Femur (tissue), 1 donor: ENCODE measurements around the gene ELL3.
A peak's percentile ranks its signal among the peaks of the same experiment; 100 is the strongest.
"Not testable (repeated sequence)": the region's sequence is repeated elsewhere in the genome, so short reads cannot be mapped to it uniquely, and the experiment has no call there.

Source experiments
- DNase-seq: peaks from one replicate; pipeline ENCODE4 v3.0.0-alpha.2; 2017

Gene ELL3, protein sequence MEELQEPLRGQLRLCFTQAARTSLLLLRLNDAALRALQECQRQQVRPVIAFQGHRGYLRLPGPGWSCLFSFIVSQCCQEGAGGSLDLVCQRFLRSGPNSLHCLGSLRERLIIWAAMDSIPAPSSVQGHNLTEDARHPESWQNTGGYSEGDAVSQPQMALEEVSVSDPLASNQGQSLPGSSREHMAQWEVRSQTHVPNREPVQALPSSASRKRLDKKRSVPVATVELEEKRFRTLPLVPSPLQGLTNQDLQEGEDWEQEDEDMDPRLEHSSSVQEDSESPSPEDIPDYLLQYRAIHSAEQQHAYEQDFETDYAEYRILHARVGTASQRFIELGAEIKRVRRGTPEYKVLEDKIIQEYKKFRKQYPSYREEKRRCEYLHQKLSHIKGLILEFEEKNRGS

DNA sequence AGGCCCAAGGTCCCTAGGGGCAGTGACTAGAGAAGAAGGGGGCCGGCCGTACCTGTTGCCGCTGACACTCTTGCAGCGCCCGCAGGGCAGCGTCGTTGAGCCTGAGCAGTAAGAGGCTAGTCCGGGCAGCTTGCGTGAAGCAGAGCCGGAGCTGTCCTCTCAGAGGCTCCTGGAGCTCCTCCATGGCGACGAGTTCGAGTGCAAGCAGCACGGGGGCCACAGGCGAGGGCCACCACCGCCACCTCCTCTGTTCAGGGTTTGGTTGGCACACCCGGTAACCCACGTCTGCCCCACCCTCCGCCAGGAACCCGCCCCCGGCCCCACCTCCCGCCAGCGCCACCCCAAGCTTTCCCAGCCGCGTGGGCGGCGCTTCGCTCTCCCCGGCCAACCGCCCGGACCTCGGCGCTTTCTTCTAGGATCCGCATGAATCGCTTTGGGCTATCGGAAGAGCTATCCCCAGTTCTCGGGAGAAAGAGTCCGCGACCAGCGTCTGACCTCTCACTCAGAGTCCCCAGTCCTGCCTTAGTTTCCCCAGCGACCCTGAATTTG, at the start of gene ELL3:
TSS of gene ELL3 (minus strand) at position 249 of the 549 bp plus-strand sequence. CDS start at position 184, 65 bp downstream.
- DNase-seq = peak; percentile 86

DNA sequence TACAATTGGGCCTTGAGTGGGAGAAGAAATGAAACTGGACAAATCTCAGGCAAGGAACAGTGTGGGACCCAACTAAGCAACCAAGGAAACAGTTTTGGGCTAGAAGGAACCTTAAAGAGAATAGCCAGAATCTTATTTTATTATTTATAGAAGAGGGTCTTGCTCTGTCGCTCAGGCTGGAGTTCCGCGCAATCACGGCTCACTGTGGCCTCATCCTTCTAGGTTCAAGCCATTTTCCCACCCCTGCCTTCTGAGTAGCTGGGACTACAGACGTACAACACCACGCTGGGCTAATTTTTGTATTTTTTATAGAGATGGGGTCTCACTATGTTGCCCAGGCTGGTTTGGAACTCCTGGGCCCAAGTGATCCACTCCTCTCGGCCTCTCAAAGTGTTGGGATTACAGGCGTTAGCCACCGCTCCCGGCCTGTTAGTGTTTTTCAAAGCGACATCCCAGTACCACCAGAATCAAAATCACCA, 49.3 kb upstream of the ELL3 start:
- DNase-seq = no peak

DNA sequence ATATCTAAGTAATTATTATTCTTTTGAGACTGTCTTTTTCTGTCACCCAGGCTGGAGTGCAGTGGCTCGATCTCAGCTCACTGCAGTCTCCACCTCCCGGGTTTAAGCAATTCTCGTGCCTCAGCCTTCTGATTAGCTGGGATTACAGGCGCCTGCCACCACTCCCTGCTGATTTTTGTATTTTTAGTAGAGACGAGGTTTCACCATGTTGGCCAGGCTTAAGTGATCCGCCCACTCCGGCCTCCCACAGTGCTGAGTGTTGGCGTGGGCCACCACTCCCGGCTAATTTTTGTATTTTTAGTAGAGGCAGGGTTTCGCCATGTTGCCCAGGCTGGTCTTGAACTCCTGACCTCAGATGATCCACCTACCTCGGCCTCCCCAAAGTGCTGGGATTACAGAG, 48.5 kb upstream of the ELL3 start:
- not testable (repeated sequence) for DNase-seq

DNA sequence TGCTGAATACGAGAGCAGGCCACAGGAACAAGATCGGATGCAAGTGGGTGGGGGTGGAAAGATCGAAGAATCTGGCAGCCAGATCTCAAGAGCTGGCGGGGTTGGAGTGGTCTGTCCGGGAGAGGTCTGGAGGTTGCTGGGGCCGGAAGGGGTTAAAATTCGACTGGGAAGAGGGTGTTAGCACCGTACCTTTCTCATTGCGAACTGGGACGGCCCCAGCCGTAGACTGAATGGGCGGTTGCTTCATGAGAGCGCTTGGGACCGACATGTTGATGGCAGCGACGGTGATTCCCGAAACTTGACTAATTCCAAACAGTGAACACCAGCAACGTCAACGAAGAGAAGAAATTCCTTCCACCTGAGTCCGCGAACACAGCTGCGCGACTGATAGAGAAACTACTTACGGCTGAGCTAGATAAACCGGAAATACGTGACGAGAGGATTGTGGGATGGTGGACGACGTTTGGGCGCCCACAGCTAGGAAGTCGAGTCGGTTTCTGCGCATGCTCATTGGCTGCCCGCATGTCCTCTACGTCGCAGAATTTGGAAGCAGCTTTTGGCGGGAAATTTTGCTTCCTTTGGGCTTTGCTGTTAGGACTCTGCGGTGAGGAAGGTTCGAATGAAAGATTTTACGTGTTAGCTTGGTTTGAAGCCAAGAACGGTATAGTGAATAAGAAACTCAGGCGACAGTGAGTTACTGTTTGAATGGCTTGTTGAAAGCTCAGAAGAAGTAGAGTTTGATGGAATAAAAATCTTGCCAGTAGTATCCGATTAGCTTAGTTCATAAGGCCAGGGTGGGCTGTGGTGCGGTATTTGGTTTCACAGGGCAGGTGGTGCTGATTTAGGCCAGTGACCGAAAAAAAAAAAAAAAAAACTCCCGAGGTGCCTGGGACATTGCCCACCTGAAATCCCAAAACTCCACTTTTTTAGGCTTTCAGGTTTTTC, 47.8 kb upstream of the ELL3 start, which contains the start of gene MFAP1:
TSS of gene MFAP1 (minus strand) at position 389 of the 945 bp plus-strand sequence. CDS start at position 268, 121 bp downstream.
- DNase-seq = peak; percentile 96

DNA sequence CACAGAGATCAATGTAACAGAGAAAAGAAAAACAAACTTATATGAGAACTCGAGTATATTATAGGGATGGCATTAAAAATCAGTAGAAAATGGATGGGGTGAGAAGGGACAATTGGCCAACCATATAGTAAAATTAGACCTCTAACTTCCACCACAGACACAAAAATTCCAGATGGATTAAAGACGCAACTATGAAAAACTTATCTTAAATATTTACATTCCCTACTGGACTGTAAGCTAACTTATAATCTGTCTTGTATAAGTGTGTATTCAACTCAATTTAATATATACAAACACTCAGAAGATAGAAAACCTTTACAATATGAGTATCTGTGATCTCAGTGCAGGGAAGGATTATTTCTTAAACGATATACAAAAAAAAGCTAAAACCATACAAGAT, 44.7 kb upstream of the ELL3 start:
- no peak for DNase-seq

DNA sequence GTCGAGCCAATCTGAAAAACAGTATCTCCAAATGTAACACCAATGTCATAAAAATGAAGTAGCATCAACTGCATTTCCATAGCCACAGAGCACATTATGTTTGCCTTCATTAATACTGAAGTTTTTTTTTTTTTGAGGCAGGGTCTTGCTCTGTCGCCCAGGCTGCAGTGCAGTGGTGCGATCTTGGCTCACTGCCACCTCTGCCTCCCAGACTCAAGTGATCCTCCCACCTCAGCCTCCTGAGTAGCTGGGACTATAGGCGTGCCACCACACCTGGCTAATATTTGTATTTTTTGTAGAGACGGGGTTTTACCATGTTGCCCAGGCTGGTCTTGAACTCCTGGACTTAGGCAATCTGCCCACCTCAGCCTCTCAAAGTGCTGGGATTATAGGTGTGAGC, 38.3 kb upstream of the ELL3 start:
- not testable (repeated sequence) for DNase-seq

DNA sequence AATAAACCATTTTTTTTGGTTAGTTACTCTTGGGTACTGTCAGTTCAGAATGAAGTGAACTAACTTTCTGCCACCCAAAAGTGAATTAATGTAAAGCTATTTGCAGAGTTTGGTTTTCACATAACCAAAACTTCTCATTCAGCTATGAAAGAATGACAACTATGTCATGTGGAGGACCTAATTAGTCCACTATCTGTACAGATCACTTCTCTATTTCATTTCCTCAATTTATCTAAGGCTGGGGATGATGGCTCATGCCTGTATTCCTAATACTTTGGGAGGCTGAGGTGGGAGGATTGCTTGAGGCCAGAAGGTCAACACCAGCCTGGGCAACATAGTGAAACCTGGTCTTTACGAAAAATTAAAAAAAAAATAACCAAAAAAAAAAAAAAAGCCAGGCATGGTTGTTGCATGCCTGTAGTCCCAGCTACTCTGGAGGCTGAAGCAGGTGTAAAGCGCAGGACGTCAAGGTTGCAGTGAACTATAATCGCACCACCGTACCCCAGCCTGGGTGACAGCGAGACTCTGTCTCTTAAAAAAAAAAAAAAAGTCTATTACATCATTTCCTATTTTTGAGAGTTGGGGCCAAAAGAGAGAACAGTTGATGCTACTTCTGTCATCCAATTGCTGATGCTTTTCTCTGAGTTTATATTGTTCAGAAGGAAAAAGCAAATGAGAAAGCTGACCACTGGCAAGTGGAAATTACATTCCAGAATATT, 32.4 kb upstream of the ELL3 start:
- DNase-seq = no peak

DNA sequence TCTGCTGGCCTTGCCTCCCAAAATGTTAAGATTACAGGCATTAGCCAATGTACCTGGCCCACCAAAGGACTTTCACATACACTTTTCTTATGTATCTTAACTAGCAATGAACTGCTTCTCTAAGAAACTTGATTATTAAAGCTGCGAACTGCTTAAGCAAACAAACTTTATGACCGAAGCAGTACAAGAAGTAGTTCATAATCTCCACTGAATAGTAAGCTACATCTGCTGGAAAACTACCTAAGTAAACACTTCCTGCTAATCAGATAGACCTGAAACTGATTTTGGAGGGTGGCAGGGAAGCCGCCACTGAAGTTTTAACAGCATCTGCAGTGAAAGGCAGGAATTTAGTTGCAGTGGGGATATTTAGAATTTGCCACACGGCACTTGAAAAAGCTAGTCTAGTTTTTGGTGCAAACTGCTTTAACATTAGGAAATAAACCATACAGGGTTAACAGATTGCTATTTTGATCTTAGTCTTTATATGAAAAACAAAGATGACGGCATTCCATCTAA, 31.7 kb upstream of the ELL3 start:
- no peak for DNase-seq

DNA sequence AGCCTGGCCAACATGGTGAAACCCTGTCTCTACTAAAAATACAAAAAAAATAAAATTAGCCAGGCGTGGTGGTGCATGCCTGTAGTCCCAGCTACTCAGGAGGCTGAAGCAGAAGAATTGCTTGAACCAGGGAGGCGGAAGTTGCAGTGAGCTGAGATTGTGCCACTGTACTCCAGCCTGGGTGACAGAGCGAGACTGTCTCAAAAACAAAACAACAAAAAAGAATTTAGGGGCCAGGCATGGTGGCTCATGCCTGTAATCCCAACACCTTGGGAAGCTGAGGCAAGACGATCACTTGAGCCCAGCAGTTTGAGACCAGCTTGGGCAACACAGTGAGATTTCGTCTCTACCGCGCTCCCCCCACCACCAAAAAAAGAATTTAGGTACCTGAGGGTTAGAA, 25.9 kb upstream of the ELL3 start:
- DNase-seq = not testable (repeated sequence)

DNA sequence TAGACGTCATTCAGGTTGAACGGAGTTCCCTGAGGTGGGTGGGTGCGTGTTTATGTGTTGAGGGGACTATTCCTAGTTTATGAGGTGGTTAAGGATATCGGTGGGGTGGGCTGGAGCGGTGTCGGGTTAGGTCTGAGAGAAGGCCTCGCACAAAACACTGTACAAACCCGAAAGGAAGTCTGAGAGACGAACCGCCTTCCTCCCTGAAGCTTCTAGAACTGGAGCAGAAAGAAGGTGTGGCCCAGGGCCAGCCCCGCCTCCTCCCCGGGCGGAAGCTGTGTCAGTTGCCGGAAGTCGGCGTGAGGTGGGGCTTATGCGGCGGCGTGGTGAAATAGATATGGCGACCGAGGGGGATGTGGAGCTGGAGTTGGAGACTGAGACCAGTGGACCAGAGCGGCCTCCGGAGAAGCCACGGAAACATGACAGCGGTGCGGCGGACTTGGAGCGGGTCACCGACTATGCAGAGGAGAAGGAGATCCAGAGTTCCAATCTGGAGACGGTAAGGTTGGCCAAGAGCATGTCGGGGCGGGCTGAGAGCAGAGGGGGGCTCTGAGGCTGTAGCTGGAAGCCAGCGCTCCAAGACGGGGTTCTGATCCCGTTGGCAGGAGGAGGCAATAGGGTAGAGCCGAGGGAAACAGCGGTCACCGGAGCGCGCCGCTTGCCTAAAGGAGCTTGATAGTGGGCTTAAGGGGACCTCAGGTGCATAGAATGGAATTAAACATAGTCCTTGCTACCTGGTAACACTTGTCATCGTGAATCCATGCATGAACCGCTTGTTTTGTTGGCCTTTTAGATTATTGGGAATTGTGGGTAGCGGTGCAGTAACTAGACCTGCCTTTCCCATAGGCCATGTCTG, 23.7 kb upstream of the ELL3 start, which contains the start of gene HYPK:
TSS of gene HYPK (plus strand) at position 314 of the 856 bp plus-strand sequence. CDS start at position 338, 24 bp downstream.
- peak; percentile 96 for DNase-seq

DNA sequence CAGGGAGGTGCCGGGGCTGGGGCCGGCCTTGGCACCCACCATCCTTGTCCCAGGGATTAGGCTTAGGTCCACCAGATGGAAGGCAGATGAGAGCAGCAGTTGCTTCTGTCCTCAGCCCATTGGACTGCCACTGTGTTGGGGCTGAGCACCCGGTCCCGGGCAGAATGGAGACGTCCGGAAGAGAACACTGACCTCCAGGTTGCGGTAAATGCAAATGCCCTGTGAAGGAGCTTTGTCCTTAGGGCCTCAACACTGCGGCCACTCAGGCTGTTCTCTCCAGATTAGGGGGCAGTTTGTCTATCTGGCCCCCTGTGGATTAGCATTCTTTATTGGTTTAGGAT, 23.1 kb upstream of the ELL3 start, which contains the start of gene SERINC4:
TSS of gene SERINC4 (minus strand) at position 276 of the 341 bp plus-strand sequence. CDS start at position 42, 234 bp downstream.
- no peak for DNase-seq

DNA sequence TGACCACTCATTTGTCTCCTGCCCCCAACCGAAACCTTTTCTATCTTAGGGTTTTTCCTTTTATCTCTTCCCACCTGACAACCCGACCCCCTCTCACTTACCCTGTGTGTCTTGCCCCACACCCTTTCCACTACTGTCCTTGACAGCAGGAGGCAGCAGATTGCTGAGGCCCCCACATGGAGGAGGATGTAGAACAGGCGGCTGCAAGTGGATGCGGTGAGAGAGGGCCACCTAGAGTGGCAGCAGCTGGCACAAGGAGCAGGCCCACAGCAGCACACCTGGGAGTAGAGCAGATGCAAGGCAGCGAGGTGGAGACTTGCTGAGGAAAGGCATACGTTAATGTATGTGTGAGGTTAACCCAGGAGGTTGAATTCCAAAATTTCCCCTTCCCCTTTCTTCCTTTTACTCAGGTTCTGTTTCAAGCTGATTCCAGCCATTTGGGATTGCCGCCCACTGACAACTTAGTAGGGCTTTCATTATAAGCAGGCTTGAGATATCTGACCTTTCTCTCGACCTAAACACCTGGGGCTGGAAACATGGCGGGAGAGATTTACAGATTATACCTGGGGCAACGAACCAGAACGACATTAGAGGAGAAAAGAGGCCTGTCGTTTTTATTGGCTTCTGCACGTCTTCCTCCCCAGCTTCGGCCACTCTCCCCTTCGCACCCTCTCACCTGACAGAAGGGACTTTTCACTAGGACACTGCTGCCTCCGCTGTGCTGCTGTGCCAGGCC, 22.6 kb upstream of the ELL3 start:
- no peak for DNase-seq

DNA sequence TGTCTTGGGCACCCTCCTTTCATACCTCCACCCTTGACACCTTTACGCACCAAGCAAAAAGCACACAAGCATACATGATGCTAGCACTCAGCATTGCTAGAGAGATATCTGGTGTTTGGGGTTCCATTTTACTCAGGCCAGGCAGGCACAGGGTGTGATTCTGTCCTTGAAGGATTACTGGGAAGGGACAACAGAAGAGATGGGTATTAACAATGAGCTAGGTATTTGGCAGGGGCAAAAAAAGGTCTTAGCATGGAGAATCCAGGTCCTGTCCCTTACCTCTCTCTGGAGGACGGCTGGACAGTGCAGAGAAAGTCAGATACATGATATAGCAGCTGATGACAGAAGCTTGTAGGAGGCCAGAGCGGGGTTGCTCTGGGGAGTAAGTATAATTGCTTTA, 19.8 kb upstream of the ELL3 start:
- DNase-seq = no peak

DNA sequence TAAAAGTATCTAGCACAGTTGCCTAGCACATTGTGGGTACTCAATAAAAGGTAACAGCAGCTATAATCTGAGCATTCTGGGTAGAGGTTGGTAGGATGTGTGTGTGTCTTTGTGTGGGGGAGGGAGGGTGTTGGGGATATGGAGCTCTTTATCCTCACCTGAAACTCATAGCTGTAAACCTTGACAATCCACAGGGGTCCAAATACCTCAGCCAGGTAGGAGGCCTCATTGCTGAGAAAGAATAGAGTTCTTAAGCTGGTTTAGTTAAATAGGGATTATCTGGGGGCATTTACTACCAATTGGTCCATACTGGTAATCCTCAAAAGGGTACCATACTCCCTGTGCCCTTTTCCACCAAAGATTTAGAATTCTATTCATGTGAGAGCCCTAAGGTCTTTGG, 19.2 kb upstream of the ELL3 start:
- no peak for DNase-seq

DNA sequence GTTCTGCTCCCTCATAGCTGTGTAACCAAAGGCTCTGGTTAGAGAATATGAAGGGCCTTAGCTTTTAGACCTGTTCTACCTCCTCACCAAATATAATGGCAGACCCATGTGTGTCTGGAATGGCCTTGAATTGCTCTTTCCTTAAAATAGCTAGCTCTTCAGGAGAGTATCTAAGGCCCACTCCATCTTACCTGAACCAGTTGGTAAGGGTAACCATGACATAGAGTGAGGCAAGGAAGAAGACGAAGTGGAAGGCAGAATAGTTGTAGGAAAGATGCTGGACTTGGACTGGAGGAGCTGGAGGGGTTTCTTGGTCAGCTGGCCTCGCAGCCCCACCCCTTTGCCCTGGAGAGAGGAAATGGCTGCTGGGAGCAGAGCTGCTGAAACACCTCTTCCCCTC, 18.4 kb upstream of the ELL3 start:
- no peak for DNase-seq

DNA sequence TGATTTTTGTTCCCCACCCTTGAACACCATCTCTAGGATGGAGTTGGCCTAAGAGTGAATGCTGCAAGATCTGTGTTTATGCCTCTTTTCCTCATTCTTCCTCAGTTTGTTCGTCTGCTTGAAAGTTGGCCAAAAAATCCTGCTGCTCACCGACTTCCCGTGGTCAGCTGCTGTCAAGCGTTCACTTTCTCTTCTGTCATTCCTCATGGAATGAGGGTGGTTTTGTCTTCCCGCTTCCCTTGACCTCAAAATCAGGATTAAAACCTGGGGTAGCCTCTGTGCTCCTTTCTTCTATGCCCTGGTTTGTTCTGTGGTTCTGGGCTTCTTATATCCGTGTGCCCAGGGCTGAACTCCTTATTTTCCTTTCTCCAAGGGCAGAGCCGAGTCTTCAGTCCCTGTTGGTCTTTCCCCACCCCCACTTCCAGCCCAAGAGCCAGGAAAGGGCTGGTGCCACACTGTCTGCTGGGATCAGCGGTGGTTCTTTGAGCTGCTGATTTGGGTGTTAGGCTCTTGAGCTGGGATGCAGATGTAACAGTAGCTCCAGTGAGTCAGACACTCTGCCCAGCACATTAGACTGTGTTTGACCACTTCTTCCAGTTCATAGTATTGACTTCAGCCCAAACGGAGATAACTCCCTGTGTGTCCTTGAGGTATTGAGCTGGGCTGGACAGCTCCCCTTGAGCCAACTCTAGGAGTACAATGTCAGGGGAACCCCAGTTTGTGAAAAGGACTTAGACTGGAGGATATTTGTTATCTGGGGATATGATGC, 17.7 kb upstream of the ELL3 start:
- DNase-seq = no peak

DNA sequence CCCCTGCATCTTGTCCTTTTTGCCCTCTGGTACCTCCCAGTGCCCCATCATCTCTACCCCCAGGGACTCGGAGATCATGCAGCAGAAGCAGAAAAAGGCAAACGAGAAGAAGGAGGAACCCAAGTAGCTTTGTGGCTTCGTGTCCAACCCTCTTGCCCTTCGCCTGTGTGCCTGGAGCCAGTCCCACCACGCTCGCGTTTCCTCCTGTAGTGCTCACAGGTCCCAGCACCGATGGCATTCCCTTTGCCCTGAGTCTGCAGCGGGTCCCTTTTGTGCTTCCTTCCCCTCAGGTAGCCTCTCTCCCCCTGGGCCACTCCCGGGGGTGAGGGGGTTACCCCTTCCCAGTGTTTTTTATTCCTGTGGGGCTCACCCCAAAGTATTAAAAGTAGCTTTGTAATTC, 16.9 kb upstream of the ELL3 start:
- no peak for DNase-seq

DNA sequence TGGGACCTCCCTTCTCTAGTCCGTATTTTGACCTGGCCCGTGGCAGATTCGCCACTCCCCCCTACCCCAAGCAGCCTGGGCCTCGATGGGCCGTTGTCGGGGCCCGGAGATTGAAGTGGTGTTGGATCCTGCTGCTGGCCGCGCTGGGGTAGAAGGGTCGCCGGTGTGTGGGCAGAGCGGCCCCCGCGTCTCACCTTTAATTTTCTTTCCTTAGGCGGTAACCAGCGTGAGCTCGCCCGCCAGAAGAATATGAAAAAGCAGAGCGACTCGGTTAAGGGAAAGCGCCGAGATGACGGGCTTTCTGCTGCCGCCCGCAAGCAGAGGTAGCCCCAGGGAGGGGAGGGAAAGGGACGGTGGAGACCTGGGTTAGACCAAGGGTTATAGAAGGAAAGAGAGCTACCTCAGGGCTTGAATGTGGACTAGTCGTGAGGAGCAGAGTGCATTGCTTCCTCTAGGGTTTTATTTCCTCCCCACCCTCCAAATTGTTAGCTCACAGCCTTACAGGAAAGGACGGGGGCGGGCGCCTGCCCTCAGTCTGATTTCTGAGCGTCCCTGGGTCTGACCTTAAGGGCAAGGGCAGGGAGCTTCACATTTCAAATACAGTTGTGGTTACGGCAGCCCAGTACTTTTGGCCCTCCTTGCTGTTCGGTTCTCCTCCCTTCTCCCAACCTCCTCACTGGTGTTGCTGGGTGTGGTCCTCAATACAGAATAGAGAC, 16.2 kb upstream of the ELL3 start:
- peak; percentile 47 for DNase-seq
